ENCODE measurements around the gene CCNK. TPM values are rescaled to one million over a fixed set of nuclear protein-coding genes. Genes with fewer than 3 reads are reported as not detected.

The CCNK gene
- total and polyA plus RNA-seq, 2 experiments from 2014 or later, result 20.9 TPM

GRCh38 chr14:99513183-99513694 lies 32.0 kb downstream of the CCNK start:
- H3F3A ChIP-seq (ENCODE audit: insufficient read depth), result peaks cover 14% of the 10 kb centered on the region; the same call in 1 of the 2 replicates
- H2AFZ ChIP-seq, result no peak overlapping the region
- H3K27ac ChIP-seq, result no peak overlapping the region
- H3K36me3 ChIP-seq (ENCODE audit: low read depth), result 0 out of 2 replicates have a peak, but pooled peaks cover 3% of the 10 kb centered on the region
- H3K4me3 ChIP-seq, result no peak overlapping the region
- no peaks in the 10 kb centered on the region for H4K20me1 ChIP-seq (ENCODE audit: insufficient read depth)
- in situ Hi-C loops (cut with MboI), result no loop called here
- TF ChIP-seq EZH2phosphoT487 (IDR thresholded peaks at IDR 0.05; ENCODE audit: insufficient read depth, low read depth), result no peak
- H3K4me2 ChIP-seq (ENCODE audit: unreplicated experiment), result no peak overlapping the region
- H3K4me1 ChIP-seq (ENCODE audit: insufficient read depth), result peaks cover 15% of the 10 kb centered on the region
- no peaks in the 10 kb centered on the region for H3K79me2 ChIP-seq (ENCODE audit: insufficient read depth)
- no peaks in the 10 kb centered on the region for H3K9me2 ChIP-seq (ENCODE audit: insufficient read depth)
- 84 to 87% methylated on average over 13 to 15 of the region's 15 CpGs for WGBS, 2 experiments (ENCODE audit: low coverage in 1 of 2, low lambda C conversion rate in 2 of 2, missing lambda C conversion rate in 2 of 2)
- no peaks in the 10 kb centered on the region for H3K27me3 ChIP-seq (replicated peaks; ENCODE audit: insufficient read depth)
- no peaks in the 10 kb centered on the region for H3K9me3 ChIP-seq (ENCODE audit: low read depth)
- H3K9ac ChIP-seq, result no peak overlapping the region
- no peak for DNase-seq

DNA sequence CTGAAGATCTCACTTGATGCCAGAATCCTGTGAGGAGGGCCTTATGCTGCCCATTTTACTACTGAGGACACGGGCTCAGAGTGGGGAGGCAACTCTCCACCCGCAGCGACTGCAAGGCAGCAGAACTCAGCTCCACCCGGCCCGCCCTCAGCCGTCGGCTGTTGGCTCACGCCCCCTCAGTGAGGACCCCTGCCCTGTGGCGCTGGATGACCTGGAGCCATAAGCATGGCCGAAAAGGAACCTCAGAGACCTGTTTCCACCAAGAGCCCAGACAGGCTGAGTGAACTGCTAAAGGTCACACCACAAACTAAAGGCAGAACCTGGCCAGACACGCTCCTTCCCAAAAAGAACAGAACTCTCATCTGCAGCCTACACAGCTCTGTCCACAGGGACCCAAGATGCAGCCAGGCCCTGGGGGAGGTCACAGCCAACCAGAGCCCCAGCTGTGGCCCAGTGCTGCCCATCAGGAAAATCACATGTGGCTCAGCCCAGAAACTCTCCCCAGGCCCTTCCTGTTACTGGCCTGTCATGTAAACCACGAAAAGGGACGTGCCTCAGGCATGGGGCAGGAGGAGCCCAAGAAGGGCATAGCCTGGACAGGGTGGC lies 32.8 kb downstream of the CCNK start:
- H3K4me2 ChIP-seq (ENCODE audit: unreplicated experiment), result no peak overlapping the region
- 0 out of 2 replicates have a peak, but pooled peaks cover 3% of the 10 kb centered on the region for H3K36me3 ChIP-seq (ENCODE audit: low read depth)
- no peaks in the 10 kb centered on the region for H4K20me1 ChIP-seq (ENCODE audit: insufficient read depth)
- WGBS, 2 experiments (ENCODE audit: low coverage in 1 of 2, low lambda C conversion rate in 2 of 2, missing lambda C conversion rate in 2 of 2), result 81 to 83% methylated on average over 13 of the region's 13 CpGs
- peaks cover 14% of the 10 kb centered on the region; the same call in 1 of the 2 replicates for H3F3A ChIP-seq (ENCODE audit: insufficient read depth)
- H2AFZ ChIP-seq, result no peak overlapping the region
- no peaks in the 10 kb centered on the region for H3K9me3 ChIP-seq (ENCODE audit: low read depth)
- no peaks in the 10 kb centered on the region for H3K9me2 ChIP-seq (ENCODE audit: insufficient read depth)
- H3K9ac ChIP-seq, result no peak overlapping the region
- H3K4me3 ChIP-seq, result no peak overlapping the region
- no peaks in the 10 kb centered on the region for H3K79me2 ChIP-seq (ENCODE audit: insufficient read depth)
- in situ Hi-C loops (cut with MboI), result no loop called here
- H3K27ac ChIP-seq, result no peak overlapping the region
- TF ChIP-seq EZH2 (IDR thresholded peaks at IDR 0.05; ENCODE audit: insufficient read depth, poor library complexity, severe bottlenecking) (no peak), EZH2phosphoT487 (IDR thresholded peaks at IDR 0.05; ENCODE audit: insufficient read depth, low read depth) (no peak)
- no peaks in the 10 kb centered on the region for H3K27me3 ChIP-seq (replicated peaks; ENCODE audit: insufficient read depth)
- H3K4me1 ChIP-seq (ENCODE audit: insufficient read depth), result peaks cover 15% of the 10 kb centered on the region
- DNase-seq, result no peak

DNA sequence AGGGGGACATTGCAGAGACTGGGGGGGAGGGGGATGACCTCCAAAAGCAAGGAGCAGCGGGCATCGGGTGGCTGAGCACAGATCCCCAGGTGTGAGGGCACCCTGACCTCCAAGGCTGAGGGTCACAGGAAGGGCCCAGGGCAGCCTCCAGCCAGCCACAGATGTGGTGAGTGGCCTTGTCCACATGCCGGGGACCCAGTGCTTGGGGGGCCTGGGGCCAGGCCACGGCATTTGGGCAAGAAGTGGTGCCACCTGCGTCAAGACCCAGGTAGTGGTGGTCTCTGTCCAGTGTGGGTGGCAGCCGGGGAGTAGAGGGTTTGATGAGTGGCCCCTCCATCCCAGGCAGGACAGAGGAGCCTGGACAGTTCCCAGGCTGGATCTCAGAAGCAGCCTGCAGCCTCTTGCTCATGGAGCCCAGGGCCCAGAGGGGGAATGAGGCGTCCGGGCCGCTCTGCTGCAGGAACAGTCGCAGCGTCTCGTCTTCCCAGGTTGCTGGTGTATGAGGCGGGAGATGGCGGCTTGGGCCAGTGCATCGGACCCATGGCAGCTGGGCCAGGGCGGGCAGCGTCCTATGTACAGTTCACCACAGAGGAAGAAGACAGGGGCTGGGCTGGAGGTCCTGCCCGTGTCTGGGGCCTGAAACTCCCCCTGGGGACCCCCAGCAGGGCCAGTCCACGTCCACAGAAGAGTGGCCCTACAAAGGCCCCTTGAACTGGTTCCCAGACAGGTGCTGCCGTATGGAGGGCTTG lies 33.5 kb downstream of the CCNK start:
- TF ChIP-seq EZH2 (IDR thresholded peaks at IDR 0.05; ENCODE audit: insufficient read depth, poor library complexity, severe bottlenecking), result no peak
- TF ChIP-seq EZH2phosphoT487 (IDR thresholded peaks at IDR 0.05; ENCODE audit: insufficient read depth, low read depth), result no peak
- Histone ChIP-seq H3K36me3 (ENCODE audit: low read depth) (0 out of 2 replicates have a peak, but pooled peaks cover 3% of the 10 kb centered on the region), H3K4me2 (ENCODE audit: unreplicated experiment) (no peak overlapping the region), H2AFZ (no peak overlapping the region), H3K79me2 (ENCODE audit: insufficient read depth) (no peaks in the 10 kb centered on the region), H3F3A (ENCODE audit: insufficient read depth) (peaks cover 14% of the 10 kb centered on the region; the same call in 1 of the 2 replicates), H3K4me3 (no peak overlapping the region), H3K9ac (no peak overlapping the region), H3K9me2 (ENCODE audit: insufficient read depth) (no peaks in the 10 kb centered on the region), H3K27ac (no peak overlapping the region), H3K4me1 (ENCODE audit: insufficient read depth) (peaks cover 15% of the 10 kb centered on the region), H3K27me3 (replicated peaks; ENCODE audit: insufficient read depth) (no peaks in the 10 kb centered on the region), H4K20me1 (ENCODE audit: insufficient read depth) (no peaks in the 10 kb centered on the region), H3K9me3 (ENCODE audit: low read depth) (no peaks in the 10 kb centered on the region)
- DNase-seq, result no peak
- WGBS, 2 experiments (ENCODE audit: low coverage in 1 of 2, low lambda C conversion rate in 2 of 2, missing lambda C conversion rate in 2 of 2), result 87 to 89% methylated on average over 19 to 20 of the region's 20 CpGs
- in situ Hi-C loops (cut with MboI), result no loop called here

DNA sequence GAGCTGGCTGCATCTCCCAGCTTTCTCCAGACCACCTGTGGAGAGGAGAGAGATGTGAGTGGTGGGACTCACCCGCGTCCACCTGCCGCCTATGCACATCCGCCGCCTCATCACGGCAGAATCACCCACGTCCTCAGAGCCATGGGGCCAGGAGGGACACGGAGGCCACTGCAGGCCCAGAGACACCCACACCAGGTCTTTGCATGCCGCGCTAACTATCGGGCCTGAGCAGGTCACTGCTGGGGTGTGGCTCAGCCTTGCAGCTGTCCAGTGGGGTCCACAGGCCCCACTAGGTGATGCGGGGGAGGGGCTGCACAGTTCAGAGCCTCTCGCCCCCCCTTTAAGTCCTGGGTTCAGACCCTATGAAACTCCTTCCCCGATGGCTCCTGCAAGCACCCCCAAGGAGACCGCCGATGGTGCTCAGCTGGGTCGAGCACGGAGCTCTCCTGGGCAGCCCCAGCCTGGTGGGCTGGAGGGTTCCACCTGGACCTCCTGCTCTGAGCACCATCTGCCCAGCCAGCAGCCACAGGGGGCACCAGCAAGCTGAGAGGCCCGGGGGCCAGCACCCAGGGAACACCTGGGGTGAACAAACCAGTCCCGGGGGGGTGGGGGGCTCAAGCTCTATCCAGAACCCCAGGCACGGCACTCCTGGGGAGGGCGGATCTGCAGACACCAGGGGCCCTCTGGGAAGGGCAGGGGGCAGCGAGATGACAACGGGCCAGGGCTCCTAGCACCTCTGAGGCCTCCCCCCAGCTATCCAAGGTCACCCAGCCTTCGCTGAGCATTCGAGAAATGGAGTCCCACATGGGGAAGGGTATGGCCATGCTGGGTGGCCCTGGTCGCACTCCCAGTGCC lies 34.3 kb downstream of the CCNK start:
- Histone ChIP-seq H3K9me3 (ENCODE audit: low read depth) (no peaks in the 10 kb centered on the region), H3K4me2 (ENCODE audit: unreplicated experiment) (no peak overlapping the region), H3K4me3 (no peak overlapping the region), H2AFZ (no peak overlapping the region), H3K36me3 (ENCODE audit: low read depth) (0 out of 2 replicates have a peak, but pooled peaks cover 3% of the 10 kb centered on the region), H3K79me2 (ENCODE audit: insufficient read depth) (no peaks in the 10 kb centered on the region), H3K9ac (no peak overlapping the region), H3F3A (ENCODE audit: insufficient read depth) (peaks cover 14% of the 10 kb centered on the region; the same call in 1 of the 2 replicates), H3K4me1 (ENCODE audit: insufficient read depth) (peaks cover 15% of the 10 kb centered on the region), H3K9me2 (ENCODE audit: insufficient read depth) (no peaks in the 10 kb centered on the region), H3K27me3 (replicated peaks; ENCODE audit: insufficient read depth) (no peaks in the 10 kb centered on the region), H4K20me1 (ENCODE audit: insufficient read depth) (no peaks in the 10 kb centered on the region), H3K27ac (no peak overlapping the region)
- no peak for TF ChIP-seq EZH2 (IDR thresholded peaks at IDR 0.05; ENCODE audit: insufficient read depth, poor library complexity, severe bottlenecking)
- no peak for TF ChIP-seq EZH2phosphoT487 (IDR thresholded peaks at IDR 0.05; ENCODE audit: insufficient read depth, low read depth)
- 85 to 88% methylated on average over 21 to 25 of the region's 27 CpGs for WGBS, 2 experiments (ENCODE audit: low coverage in 1 of 2, low lambda C conversion rate in 2 of 2, missing lambda C conversion rate in 2 of 2)
- in situ Hi-C loops (cut with MboI), result no loop called here
- no peak for DNase-seq
